ENCODE results near the gene SLC26A6. TPM values are rescaled to one million over a fixed set of nuclear protein-coding genes. Genes with fewer than 3 reads are reported as not detected.

Gene SLC26A6
- total RNA-seq, 6 experiments from 2014 or later = 6.6 to 9.9 (median 8.6) TPM

DNA sequence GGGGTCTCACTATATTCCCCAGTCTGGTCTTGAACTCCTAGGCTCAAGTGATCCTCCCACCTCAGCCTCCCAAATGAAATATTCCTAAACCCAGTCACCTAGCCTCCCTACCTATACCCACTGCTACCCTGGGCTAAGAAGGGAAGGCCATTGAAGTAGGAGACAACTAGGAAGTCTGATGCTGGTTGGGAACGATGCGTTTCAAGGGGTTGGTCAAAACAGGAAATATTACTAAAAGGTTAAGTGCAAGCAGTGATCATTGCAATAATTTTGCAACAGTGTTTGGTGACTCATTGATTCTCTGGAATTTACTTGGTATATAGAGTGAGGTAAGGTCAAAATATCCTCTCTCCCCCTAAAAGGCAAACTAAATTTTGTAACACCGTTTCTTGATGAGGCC lies 21.2 kb downstream of the SLC26A6 start:
- Histone ChIP-seq H3K36me3 (no peaks in the 10 kb centered on the region), H3K9me3 (peaks cover 0 to 11% (median 3%) of the 10 kb centered on the region in 4 donors), H3K27ac (no peak overlapping the region), H3K4me1 (no peaks in the 10 kb centered on the region), H3K27me3 (no peaks in the 10 kb centered on the region), H3K4me3 (no peak overlapping the region)
- ATAC-seq (no peak), DNase-seq (no peak)
- TF ChIP-seq, protein P1, sequence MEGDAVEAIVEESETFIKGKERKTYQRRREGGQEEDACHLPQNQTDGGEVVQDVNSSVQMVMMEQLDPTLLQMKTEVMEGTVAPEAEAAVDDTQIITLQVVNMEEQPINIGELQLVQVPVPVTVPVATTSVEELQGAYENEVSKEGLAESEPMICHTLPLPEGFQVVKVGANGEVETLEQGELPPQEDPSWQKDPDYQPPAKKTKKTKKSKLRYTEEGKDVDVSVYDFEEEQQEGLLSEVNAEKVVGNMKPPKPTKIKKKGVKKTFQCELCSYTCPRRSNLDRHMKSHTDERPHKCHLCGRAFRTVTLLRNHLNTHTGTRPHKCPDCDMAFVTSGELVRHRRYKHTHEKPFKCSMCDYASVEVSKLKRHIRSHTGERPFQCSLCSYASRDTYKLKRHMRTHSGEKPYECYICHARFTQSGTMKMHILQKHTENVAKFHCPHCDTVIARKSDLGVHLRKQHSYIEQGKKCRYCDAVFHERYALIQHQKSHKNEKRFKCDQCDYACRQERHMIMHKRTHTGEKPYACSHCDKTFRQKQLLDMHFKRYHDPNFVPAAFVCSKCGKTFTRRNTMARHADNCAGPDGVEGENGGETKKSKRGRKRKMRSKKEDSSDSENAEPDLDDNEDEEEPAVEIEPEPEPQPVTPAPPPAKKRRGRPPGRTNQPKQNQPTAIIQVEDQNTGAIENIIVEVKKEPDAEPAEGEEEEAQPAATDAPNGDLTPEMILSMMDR (IDR thresholded peaks at IDR 0.05) = no peak
- TF ChIP-seq POLR2A (IDR thresholded peaks at IDR 0.05) = no peak
- intact Hi-C loops (cut with DNase I) = no loop called here
- 42% methylated on average over 3 of the region's 3 CpGs for WGBS (ENCODE audit: insufficient coverage, low coverage, low lambda C conversion rate, missing lambda C conversion rate)

DNA sequence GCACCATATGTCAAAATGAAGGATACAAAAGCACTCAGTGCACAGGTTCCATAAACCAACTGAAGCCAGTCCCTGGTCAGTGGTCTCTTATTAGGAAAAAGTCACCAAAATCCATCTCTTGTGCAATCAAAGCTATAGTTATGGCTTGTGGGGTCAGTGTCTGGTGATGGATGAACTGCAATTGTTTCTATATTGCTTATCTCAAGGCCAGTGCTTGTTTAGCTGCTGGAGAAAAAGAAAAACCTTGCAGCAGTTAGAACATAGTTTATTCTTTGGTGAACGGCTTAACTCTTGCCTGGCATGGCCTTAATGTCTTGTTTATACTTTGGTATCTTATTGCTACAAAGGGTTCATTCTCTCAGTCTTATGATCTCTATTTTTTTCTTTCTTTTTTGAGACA lies 23.0 kb downstream of the SLC26A6 start:
- no peak for DNase-seq
- H3K4me3 ChIP-seq = no peak overlapping the region
- no peak for TF ChIP-seq POLR2A (IDR thresholded peaks at IDR 0.05)
- TF ChIP-seq, protein P1 (IDR thresholded peaks at IDR 0.05) = no peak
- WGBS (ENCODE audit: insufficient coverage, low coverage, low lambda C conversion rate, missing lambda C conversion rate) = 63% methylated on average over 1 of the region's 1 CpG
- no peaks in the 10 kb centered on the region for H3K27me3 ChIP-seq
- intact Hi-C loops (cut with DNase I) = no loop called here
- ATAC-seq = no peak
- H3K9me3 ChIP-seq = peaks cover 0 to 10% (median 0%) of the 10 kb centered on the region in 4 donors
- no peak overlapping the region for H3K27ac ChIP-seq
- H3K36me3 ChIP-seq = no peaks in the 10 kb centered on the region
- peaks cover 0 to 11% (median 4%) of the 10 kb centered on the region in 4 donors for H3K4me1 ChIP-seq

GRCh38 chr3:48609088-48610005 lies 25.9 kb downstream of the SLC26A6 start, which contains the start of gene UQCRC1:
Gene UQCRC1 (minus strand): TSS chr3:48609646. CDS start chr3:48609620, 26 bp downstream.
- peak within 1 kb of the TSS; percentile 84 to 90 (median 86) for H3K27ac ChIP-seq
- H3K9me3 ChIP-seq = no peaks in the 10 kb centered on the region
- peak within 1 kb of the TSS; percentile 91 to 97 (median 96) for H3K4me3 ChIP-seq
- H3K27me3 ChIP-seq = no peaks in the 10 kb centered on the region
- WGBS (ENCODE audit: insufficient coverage, low coverage, low lambda C conversion rate, missing lambda C conversion rate) = 5% methylated on average over 27 of the region's 86 CpGs
- TF ChIP-seq, protein P1 (IDR thresholded peaks at IDR 0.05) = peak; percentile 67 to 88 (median 74)
- TF ChIP-seq POLR2A (IDR thresholded peaks at IDR 0.05) = peak; percentile 81
- intact Hi-C loops (cut with DNase I) = no loop called here
- peaks cover 0 to 25% (median 12%) of the 10 kb centered on the region in 4 donors for H3K36me3 ChIP-seq
- ATAC-seq = peak; percentile 99
- peak; percentile 93 to 95 (median 93) for DNase-seq
- peaks cover 0 to 11% (median 4%) of the 10 kb centered on the region in 4 donors for H3K4me1 ChIP-seq

- H3K4me1 ChIP-seq = peaks cover 0 to 11% (median 4%) of the 10 kb centered on the region in 4 donors
- H3K4me3 ChIP-seq = no peak overlapping the region
- WGBS (ENCODE audit: insufficient coverage, low coverage, low lambda C conversion rate, missing lambda C conversion rate) = 90% methylated on average over 5 of the region's 5 CpGs
- peaks cover 0 to 44% (median 26%) of the 10 kb centered on the region in 4 donors for H3K36me3 ChIP-seq
- H3K9me3 ChIP-seq = no peaks in the 10 kb centered on the region
- DNase-seq = no peak
- intact Hi-C loops (cut with DNase I) = no loop called here
- H3K27ac ChIP-seq = no peak overlapping the region
- H3K27me3 ChIP-seq = no peaks in the 10 kb centered on the region
- no peak for TF ChIP-seq POLR2A (IDR thresholded peaks at IDR 0.05)
- TF ChIP-seq, protein P1 (IDR thresholded peaks at IDR 0.05) = no peak
- no peak for ATAC-seq
Observed at GRCh38 chr3:48607519-48607918, 27.7 kb downstream of the SLC26A6 start.
